ENCODE data around the gene IER3. TPM values are rescaled to one million over a fixed set of nuclear protein-coding genes. Genes with fewer than 3 reads are reported as not detected.
A peak's percentile ranks its signal among the peaks of the same experiment; 100 is the strongest.

Gene IER3
- 10 to 100 TPM; 19.0 to 29.8 (median 22.9) TPM for polyA plus RNA-seq (ENCODE audit: insufficient read length in 4 of 4)

GRCh38 chr6:30744054-30744805 is at the start of gene IER3:
TSS of gene IER3 (minus strand) at chr6:30744547. CDS start at chr6:30744518, 29 bp downstream.
- DNase-seq (ENCODE audit: low read depth in 4 of 4, low spot score in 2 of 4) = peak in 3 of 4 donors; percentile 58 to 71 (median 67)

GRCh38 chr6:30793521-30794194 is 49.3 kb upstream of the IER3 start:
- DNase-seq (ENCODE audit: low read depth in 4 of 4, low spot score in 2 of 4) = no peak

- DNase-seq (ENCODE audit: low read depth in 4 of 4, low spot score in 2 of 4) = no peak
Observed at GRCh38 chr6:30792786-30793185, 48.4 kb upstream of the IER3 start.

GRCh38 chr6:30790724-30791383 is 46.5 kb upstream of the IER3 start:
- DNase-seq (ENCODE audit: low read depth in 4 of 4, low spot score in 2 of 4) = no peak

- DNase-seq (ENCODE audit: low read depth in 4 of 4, low spot score in 2 of 4) = no peak
Observed at GRCh38 chr6:30789606-30790005, 45.3 kb upstream of the IER3 start.

- no peak for DNase-seq (ENCODE audit: low read depth in 4 of 4, low spot score in 2 of 4)
Observed at GRCh38 chr6:30787954-30788353, 43.6 kb upstream of the IER3 start.

- DNase-seq (ENCODE audit: low read depth in 4 of 4, low spot score in 2 of 4) = no peak
Observed at GRCh38 chr6:30782425-30783014, 38.2 kb upstream of the IER3 start.

GRCh38 chr6:30781743-30782424 is 37.5 kb upstream of the IER3 start:
- peak in 1 of 4 donors; percentile 57 for DNase-seq (ENCODE audit: low read depth in 4 of 4, low spot score in 2 of 4)

- no peak for DNase-seq (ENCODE audit: low read depth in 4 of 4, low spot score in 2 of 4)
Observed at GRCh38 chr6:30781395-30781742, 37.0 kb upstream of the IER3 start.

- DNase-seq (ENCODE audit: low read depth in 4 of 4, low spot score in 2 of 4) = no peak
Observed at GRCh38 chr6:30780642-30780920, 36.2 kb upstream of the IER3 start.

- DNase-seq (ENCODE audit: low read depth in 4 of 4, low spot score in 2 of 4) = no peak
Observed at GRCh38 chr6:30779850-30780641, 35.7 kb upstream of the IER3 start.

- DNase-seq (ENCODE audit: low read depth in 4 of 4, low spot score in 2 of 4) = no peak
Observed at GRCh38 chr6:30778001-30778635, 33.8 kb upstream of the IER3 start.

- DNase-seq (ENCODE audit: low read depth in 4 of 4, low spot score in 2 of 4) = no peak
Observed at GRCh38 chr6:30777155-30777485, 32.8 kb upstream of the IER3 start.

- DNase-seq (ENCODE audit: low read depth in 4 of 4, low spot score in 2 of 4) = no peak
Observed at GRCh38 chr6:30776390-30777154, 32.2 kb upstream of the IER3 start.

GRCh38 chr6:30775104-30775503 is 30.8 kb upstream of the IER3 start:
- DNase-seq (ENCODE audit: low read depth in 4 of 4, low spot score in 2 of 4) = no peak

GRCh38 chr6:30774701-30775100 is 30.4 kb upstream of the IER3 start:
- DNase-seq (ENCODE audit: low read depth in 4 of 4, low spot score in 2 of 4) = no peak

GRCh38 chr6:30770592-30770991 is 26.2 kb upstream of the IER3 start:
- no peak for DNase-seq (ENCODE audit: low read depth in 4 of 4, low spot score in 2 of 4)

GRCh38 chr6:30769853-30770524 is 25.6 kb upstream of the IER3 start:
- DNase-seq (ENCODE audit: low read depth in 4 of 4, low spot score in 2 of 4) = no peak
